CD4-positive, CD25-positive, alpha-beta regulatory T cell (primary cell): ENCODE results near the gene SFRP5. TPM values are rescaled to one million over a fixed set of nuclear protein-coding genes. Genes with fewer than 3 reads are reported as not detected.
A peak's percentile ranks its signal among the peaks of the same experiment; 100 is the strongest.

Experiments
- ATAC-seq, 2 donors: fragments of 150-1000 bp; cut with Tn5 transposase; one replicate each; pipeline ENCODE4 v1.10.0; 2021; ENCODE audit warnings: low read depth in 2 of 2, moderate number of reproducible peaks in 2 of 2, moderate library complexity in 1 of 2
- DNase-seq, 3 donors: peaks; one replicate each; pipeline versions ENCODE4 v3.0.0 to v3.0.0-alpha.2; 2012 to 2022; ENCODE audit warnings: mixed read lengths in 1 of 3
- H3K27ac ChIP-seq: one replicate; pipeline ENCODE4 v1.7.0; 2013; ENCODE audit warnings: mild to moderate bottlenecking, low read length; ENCODE audit not compliant: insufficient read depth, poor library complexity, severe bottlenecking
- H3K27me3 ChIP-seq: one replicate; pipeline ENCODE4 v1.7.0; 2013; ENCODE audit warnings: low read length; ENCODE audit not compliant: control insufficient read depth, insufficient read depth
- H3K36me3 ChIP-seq: one replicate; pipeline ENCODE4 v1.7.0; 2013; ENCODE audit warnings: mild to moderate bottlenecking, low read length, moderate library complexity; ENCODE audit not compliant: control insufficient read depth, insufficient read depth
- H3K4me1 ChIP-seq: 2 replicates; pipeline ENCODE4 v1.7.0; 2013; ENCODE audit warnings: mild to moderate bottlenecking, low read length; ENCODE audit not compliant: insufficient read depth, control insufficient read depth, poor library complexity, severe bottlenecking
- H3K4me3 ChIP-seq: one replicate; pipeline ENCODE4 v1.7.0; 2013; ENCODE audit warnings: low read depth, mild to moderate bottlenecking, low read length, moderate library complexity
- H3K9me3 ChIP-seq, 2 experiments: 1 replicate in 1 of 2; 2 replicates in 1 of 2; pipeline ENCODE4 v1.7.0; 2013; ENCODE audit warnings: low read length in 2 of 2, mild to moderate bottlenecking in 1 of 2, moderate library complexity in 1 of 2; ENCODE audit not compliant: control insufficient read depth in 2 of 2
- H3K27ac Mint-ChIP-seq, 3 donors: one replicate each; pipeline ENCODE4 v1.8.0; 2020 to 2022; ENCODE audit warnings: mild to moderate bottlenecking in 3 of 3, mixed read lengths in 3 of 3, moderate library complexity in 2 of 3
- H3K27me3 Mint-ChIP-seq: one replicate; pipeline ENCODE4 v1.8.0; 2022; ENCODE audit warnings: mild to moderate bottlenecking, mixed read lengths
- H3K36me3 Mint-ChIP-seq: one replicate; pipeline ENCODE4 v1.8.0; 2020; ENCODE audit warnings: mixed read lengths
- H3K4me1 Mint-ChIP-seq, 4 donors: one replicate each; pipeline ENCODE4 v1.8.0; 2020 to 2022; ENCODE audit warnings: mixed read lengths in 4 of 4, mild to moderate bottlenecking in 1 of 4
- H3K4me3 Mint-ChIP-seq, 4 donors: one replicate each; pipeline ENCODE4 v1.8.0; 2020 to 2022; ENCODE audit warnings: mild to moderate bottlenecking in 4 of 4, mixed read lengths in 4 of 4, moderate library complexity in 3 of 4
- H3K9me3 Mint-ChIP-seq, 7 donors: one replicate each; pipeline ENCODE4 v1.8.0; 2020 to 2022; ENCODE audit warnings: mixed read lengths in 7 of 7, mild to moderate bottlenecking in 3 of 7, moderate library complexity in 2 of 7
- polyA plus RNA-seq, 4 donors: library from polyadenylated mRNA; unstranded; fragments of 300-500 nt; fragmentation: Illumina TruSeq; gene quantifications; one replicate each; pipeline ENCODE4 v1.2.3, GENCODE V29; 2021
- total RNA-seq: library from RNA; stranded (reverse); gene quantifications from one replicate; pipeline ENCODE4 v1.2.3, GENCODE V29; 2022

SFRP5 gene
- total and polyA plus RNA-seq, 5 donors from 2014 or later, result 0.34 to 0.93 (median 0.43) TPM; not detected in 2

GRCh38 chr10:97718659-97719142 is 53.1 kb downstream of the SFRP5 start:
- ATAC-seq (no peak), DNase-seq (no peak)
- peaks cover 29% of the 10 kb centered on the region for H3K27me3 Mint-ChIP-seq
- H3K9me3 ChIP-seq, result no peaks in the 10 kb centered on the region
- H3K36me3 ChIP-seq, result no peaks in the 10 kb centered on the region
- peaks cover 3% of the 10 kb centered on the region for H3K4me1 ChIP-seq
- no peak overlapping the region for H3K27ac Mint-ChIP-seq
- H3K4me3 Mint-ChIP-seq, result no peak overlapping the region
- no peaks in the 10 kb centered on the region for H3K27me3 ChIP-seq
- H3K9me3 Mint-ChIP-seq, result peaks cover 0 to 3% (median 0%) of the 10 kb centered on the region in 7 donors
- no peak overlapping the region for H3K4me3 ChIP-seq
- H3K4me1 Mint-ChIP-seq, result peaks cover 0 to 9% (median 0%) of the 10 kb centered on the region in 4 donors
- H3K27ac ChIP-seq, result no peak overlapping the region
- no peaks in the 10 kb centered on the region for H3K36me3 Mint-ChIP-seq

- DNase-seq (no peak), ATAC-seq (no peak)
- Mint-ChIP-seq H3K4me3 (no peak overlapping the region), H3K36me3 (no peaks in the 10 kb centered on the region), H3K27ac (peak overlapping the region in 1 of 3 donors; percentile 80), H3K4me1 (peaks cover 0 to 9% (median under 1%) of the 10 kb centered on the region in 4 donors), H3K9me3 (peaks cover 0 to 3% (median 0%) of the 10 kb centered on the region in 7 donors), H3K27me3 (peaks cover 29% of the 10 kb centered on the region)
- no peaks in the 10 kb centered on the region for H3K36me3 ChIP-seq
- no peak overlapping the region for H3K27ac ChIP-seq
- peaks cover 7% of the 10 kb centered on the region for H3K4me1 ChIP-seq
- no peak overlapping the region for H3K4me3 ChIP-seq
- no peaks in the 10 kb centered on the region for H3K9me3 ChIP-seq
- no peaks in the 10 kb centered on the region for H3K27me3 ChIP-seq
Observed at GRCh38 chr10:97718178-97718577, 53.6 kb downstream of the SFRP5 start.

GRCh38 chr10:97717627-97718026 is 54.2 kb downstream of the SFRP5 start:
- Mint-ChIP-seq H3K27me3 (peaks cover 35% of the 10 kb centered on the region), H3K4me3 (peak overlapping the region in 1 of 4 donors; percentile 61), H3K4me1 (peaks cover 0 to 13% (median 4%) of the 10 kb centered on the region in 4 donors), H3K9me3 (peaks cover 0 to 3% (median 0%) of the 10 kb centered on the region in 7 donors), H3K36me3 (no peaks in the 10 kb centered on the region), H3K27ac (no peak overlapping the region)
- no peak overlapping the region for H3K27ac ChIP-seq
- no peak for DNase-seq
- H3K27me3 ChIP-seq, result peaks cover 3% of the 10 kb centered on the region
- no peak overlapping the region for H3K4me3 ChIP-seq
- peaks cover 9% of the 10 kb centered on the region for H3K4me1 ChIP-seq
- no peak for ATAC-seq
- H3K36me3 ChIP-seq, result no peaks in the 10 kb centered on the region
- H3K9me3 ChIP-seq, result no peaks in the 10 kb centered on the region

Other genes with a start within 250 kb of the SFRP5 start
- not detected for gene ANKRD2, start 199.2 kb downstream of the SFRP5 start, total RNA-seq
- gene ANKRD2, start 199.2 kb downstream of the SFRP5 start, polyA plus RNA-seq, result not detected
- not detected for gene HOGA1, start 187.6 kb downstream of the SFRP5 start, total RNA-seq
- not detected for gene HOGA1, start 187.6 kb downstream of the SFRP5 start, polyA plus RNA-seq
- gene C10orf62, start 182.3 kb downstream of the SFRP5 start, total RNA-seq, result not detected
- not detected for gene C10orf62, start 182.3 kb downstream of the SFRP5 start, polyA plus RNA-seq
- 0.44 TPM for gene MORN4, start 138.5 kb downstream of the SFRP5 start, total RNA-seq
- 1 to 10 TPM; 1.5 to 3.1 (median 2.2) TPM for gene MORN4, start 138.5 kb downstream of the SFRP5 start, polyA plus RNA-seq
- 28.3 TPM for gene PI4K2A, start 131.3 kb downstream of the SFRP5 start, total RNA-seq
- 10 to 100 TPM in 2 of 4 donors, 1 to 10 TPM in 2; 7.9 to 11.7 (median 9.7) TPM for gene PI4K2A, start 131.3 kb downstream of the SFRP5 start, polyA plus RNA-seq
- 11.1 TPM for gene AVPI1, start 84.8 kb downstream of the SFRP5 start, total RNA-seq
- gene AVPI1, start 84.8 kb downstream of the SFRP5 start, polyA plus RNA-seq, result 1 to 10 TPM; 1.9 to 3.2 (median 2.9) TPM
- gene MARVELD1, start 58.3 kb downstream of the SFRP5 start, total RNA-seq, result 0.62 TPM
- gene MARVELD1, start 58.3 kb downstream of the SFRP5 start, polyA plus RNA-seq, result not detected
- gene ZFYVE27, start 34.9 kb downstream of the SFRP5 start, total RNA-seq, result 86.9 TPM
- 10 to 100 TPM; 22.4 to 46.4 (median 42.6) TPM for gene ZFYVE27, start 34.9 kb downstream of the SFRP5 start, polyA plus RNA-seq
- 14.1 TPM for gene GOLGA7B, start 77.8 kb upstream of the SFRP5 start, total RNA-seq
- 1 to 10 TPM in 3 of 4 donors, under 1 TPM in 1; 0.84 to 1.3 (median 1.3) TPM for gene GOLGA7B, start 77.8 kb upstream of the SFRP5 start, polyA plus RNA-seq